Measurements from ENCODE around the gene HABP2.

The HABP2 gene

DNA sequence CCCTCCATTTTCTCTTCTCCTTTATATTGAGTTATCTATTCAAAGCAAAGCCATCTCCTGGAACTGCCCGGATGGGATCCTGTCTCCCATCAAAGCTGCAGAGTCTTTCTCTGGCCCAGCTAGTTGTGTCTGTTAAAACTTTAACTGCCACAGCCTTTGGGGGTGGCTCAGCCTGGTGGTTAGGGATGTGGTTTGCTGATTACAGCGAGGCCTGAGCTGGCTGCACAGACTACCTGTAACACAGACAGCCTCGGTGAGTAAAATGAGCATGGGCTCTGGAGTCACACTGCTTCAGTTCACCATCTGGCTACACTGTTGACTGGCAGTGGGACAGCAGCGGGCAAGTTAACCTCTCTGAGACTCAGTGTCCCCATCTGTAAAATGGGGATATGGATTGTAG, 18.4 kb upstream of the HABP2 start:
- no peak overlapping the region for H3K4me3 ChIP-seq (ENCODE audit: low read depth, low read length)
- no peak for TF ChIP-seq CTCF (IDR thresholded peaks at IDR 0.05; ENCODE audit: low read depth, low read length)

DNA sequence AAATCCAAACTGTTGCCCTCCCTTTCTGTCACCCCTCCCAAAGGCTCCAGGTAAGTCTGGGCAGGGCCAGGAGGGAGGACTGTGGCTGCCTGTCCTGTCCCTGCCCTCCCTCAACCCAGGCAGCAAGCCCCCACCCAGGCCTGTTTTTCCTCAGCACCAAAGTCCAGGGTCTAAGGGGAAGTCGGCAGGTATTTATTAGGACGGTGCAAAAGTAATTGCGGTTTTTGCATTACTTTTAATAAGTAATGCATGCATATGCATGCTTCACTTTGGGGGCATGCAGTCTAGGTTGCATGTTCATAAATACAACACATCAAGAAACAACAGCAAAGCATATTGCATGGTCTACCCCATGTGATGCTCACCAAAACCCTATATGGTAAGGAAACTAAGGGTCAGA, 15.2 kb upstream of the HABP2 start:
- no peak overlapping the region for H3K4me3 ChIP-seq (ENCODE audit: low read depth, low read length)
- TF ChIP-seq CTCF (IDR thresholded peaks at IDR 0.05; ENCODE audit: low read depth, low read length): no peak

DNA sequence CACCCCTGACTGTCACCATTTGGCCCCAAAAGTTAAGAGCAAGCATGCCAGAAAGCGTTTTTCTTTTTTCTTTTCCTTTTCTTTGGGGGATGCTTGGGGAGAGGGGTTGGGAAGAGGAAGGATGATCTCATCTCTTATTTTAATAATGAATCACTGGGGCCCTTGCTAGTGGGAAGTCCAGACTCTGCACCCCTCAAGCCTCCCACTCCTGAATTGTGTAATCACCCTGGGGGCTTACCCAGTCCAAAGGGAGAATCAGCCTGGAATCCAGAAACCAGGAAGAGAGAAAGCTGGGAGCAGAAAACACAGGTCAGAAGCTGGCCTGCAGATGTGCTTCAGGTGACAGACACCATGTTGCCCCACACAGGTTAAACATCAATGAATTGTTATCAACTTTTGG, 14.7 kb upstream of the HABP2 start:
- no peak for TF ChIP-seq CTCF (IDR thresholded peaks at IDR 0.05; ENCODE audit: low read depth, low read length)
- H3K4me3 ChIP-seq (ENCODE audit: low read depth, low read length): no peak overlapping the region

DNA sequence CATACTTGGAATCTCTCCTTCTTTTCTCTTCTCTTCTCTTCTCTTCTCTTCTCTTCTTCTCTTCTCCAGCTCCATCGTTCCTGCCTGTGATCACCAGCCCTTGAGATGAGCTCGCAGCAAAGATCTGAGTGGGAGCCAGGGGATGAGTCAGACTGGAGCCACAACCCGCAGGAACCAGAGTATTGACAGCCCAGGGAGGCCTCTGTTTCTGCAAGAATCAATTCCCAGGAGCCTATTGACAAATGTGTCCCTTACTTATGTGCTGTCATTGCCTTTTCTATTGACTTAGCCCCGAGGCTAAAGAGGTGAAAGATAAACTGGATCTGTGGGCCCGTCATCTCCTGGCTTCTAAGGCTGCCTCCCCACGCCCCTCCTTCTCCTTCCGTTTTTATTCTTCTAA, 13.1 kb upstream of the HABP2 start:
- TF ChIP-seq CTCF (IDR thresholded peaks at IDR 0.05; ENCODE audit: low read depth, low read length): no peak
- H3K4me3 ChIP-seq (ENCODE audit: low read depth, low read length): no peak overlapping the region

DNA sequence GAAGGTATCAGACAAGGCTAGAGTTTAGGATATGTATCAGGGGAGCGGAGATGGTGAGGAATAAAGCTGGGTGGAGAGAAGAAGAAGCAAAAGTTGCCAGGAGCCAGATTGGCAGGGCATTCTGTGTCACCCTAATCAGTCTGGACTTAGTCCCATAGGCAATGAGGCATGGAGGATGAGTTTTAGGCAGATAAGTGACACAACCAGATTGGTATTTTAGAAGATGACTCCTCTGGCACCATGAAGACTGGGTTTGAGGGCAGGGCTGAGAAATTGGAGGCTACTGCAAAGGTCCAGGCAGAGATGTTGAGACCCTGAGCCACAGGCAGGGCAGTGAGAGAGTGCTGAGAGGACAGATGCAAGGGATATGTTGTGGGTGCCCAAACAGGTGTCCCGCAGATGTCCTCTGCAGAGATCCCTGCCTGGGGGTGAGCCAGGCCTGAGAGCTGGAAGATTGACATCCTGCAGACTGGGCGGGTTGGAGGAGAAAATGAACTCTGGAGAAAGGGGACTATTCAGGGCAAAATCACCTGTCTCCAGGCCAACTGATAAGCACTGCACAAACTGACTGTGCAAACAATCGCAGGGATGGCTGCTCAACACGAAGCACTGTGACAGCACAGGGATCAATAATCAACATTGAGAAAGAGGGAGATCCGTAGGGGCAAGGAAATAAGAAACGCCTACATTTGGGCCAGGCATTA, 11.9 kb upstream of the HABP2 start:
- H3K4me3 ChIP-seq (ENCODE audit: low read depth, low read length): no peak overlapping the region
- no peak for TF ChIP-seq CTCF (IDR thresholded peaks at IDR 0.05; ENCODE audit: low read depth, low read length)

DNA sequence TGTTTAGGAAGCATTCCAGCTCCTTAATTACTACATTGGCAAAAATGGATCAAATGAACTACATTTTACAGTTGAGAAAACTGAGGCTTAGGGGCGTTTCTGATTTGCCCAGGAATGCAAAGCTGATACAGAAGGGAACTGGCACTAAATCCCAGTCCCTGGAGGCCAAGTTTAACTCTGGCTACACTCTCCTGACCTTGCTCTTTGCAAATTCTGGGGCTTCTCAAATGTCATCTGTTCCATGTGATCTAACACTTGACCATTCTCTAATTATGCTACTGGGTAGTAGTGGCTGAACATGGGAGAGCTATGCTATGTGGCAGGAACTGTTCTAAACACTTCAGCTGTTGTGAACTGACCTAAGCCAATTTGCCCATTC, 11.3 kb upstream of the HABP2 start:
- TF ChIP-seq CTCF (IDR thresholded peaks at IDR 0.05; ENCODE audit: low read depth, low read length): no peak

DNA sequence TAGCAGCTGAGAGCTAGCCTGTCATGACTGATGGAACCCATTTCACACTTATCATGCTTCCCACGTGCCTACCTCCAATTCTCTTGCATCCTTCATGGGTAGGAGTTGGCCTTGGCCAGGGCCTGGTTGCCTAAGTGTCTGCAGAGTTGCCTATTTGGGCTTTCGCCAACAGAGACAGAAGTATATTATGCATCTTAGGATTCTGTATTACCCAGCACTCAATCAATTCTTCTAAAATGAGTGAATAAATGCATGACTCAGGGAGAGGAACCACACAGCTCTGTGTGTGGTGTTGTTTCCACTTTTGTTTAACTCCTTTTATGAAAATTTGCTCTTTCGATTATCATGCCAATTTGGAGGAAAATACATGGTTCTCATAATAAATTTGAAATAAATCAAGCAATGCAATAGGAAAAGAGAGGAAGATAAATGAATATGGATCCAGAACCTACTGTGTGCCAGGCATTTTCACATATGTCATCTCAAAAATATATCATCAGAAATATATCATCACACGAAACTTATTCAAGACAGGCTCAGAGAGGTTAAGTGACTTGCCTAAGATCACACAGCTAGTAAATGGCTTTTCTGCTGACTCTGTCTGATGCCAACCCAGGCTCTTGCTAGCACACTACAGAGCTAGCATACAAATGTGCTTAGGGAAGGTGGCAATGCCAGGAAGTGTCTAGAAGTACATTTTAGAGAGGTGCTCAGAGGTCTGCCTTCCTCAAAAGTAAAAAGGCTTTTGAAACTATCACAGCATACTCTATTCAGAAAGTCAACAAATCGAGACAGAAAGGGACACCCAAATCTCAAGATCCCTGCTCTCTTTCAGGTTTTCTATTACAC, 9.5 kb upstream of the HABP2 start:
- no peak for TF ChIP-seq CTCF (IDR thresholded peaks at IDR 0.05; ENCODE audit: low read depth, low read length)

More for the DNA sequence above, 11.3 kb upstream of the HABP2 start:
- H3K4me3 ChIP-seq (ENCODE audit: low read depth, low read length): no peak overlapping the region

More for the DNA sequence above, 9.5 kb upstream of the HABP2 start:
- no peak overlapping the region for H3K4me3 ChIP-seq (ENCODE audit: low read depth, low read length)

All from WI38 (cell line).